Brain microvascular endothelial cell (primary cell): ENCODE measurements around the gene SCFD1.
"Not testable (repeated sequence)": the region's sequence is repeated elsewhere in the genome, so short reads cannot be mapped to it uniquely, and the experiment has no call there.

Experiments used
- DNase-seq: peaks from one replicate; pipeline ENCODE4 v3.0.0-alpha.2; 2020
- H3K27ac ChIP-seq: fragments of 250-450 bp; sonication (Bioruptor Pico); 2 replicates; pipeline ENCODE4 v1.5.1; 2020; ENCODE audit warnings: mild to moderate bottlenecking, moderate library complexity
- H3K27me3 ChIP-seq: fragments of 250-450 bp; sonication (Bioruptor Pico); replicated peaks from 2 replicates; pipeline ENCODE4 v1.5.1; 2020; ENCODE audit warnings: mild to moderate bottlenecking
- H3K36me3 ChIP-seq: fragments of 250-450 bp; sonication (Bioruptor Pico); replicated peaks from 2 replicates; pipeline ENCODE4 v1.5.1; 2020; ENCODE audit warnings: mild to moderate bottlenecking
- H3K4me3 ChIP-seq: 2 replicates; pipeline ENCODE4 v1.5.1; 2011; ENCODE audit warnings: low read depth, mild to moderate bottlenecking, control low read depth, low read length, moderate library complexity
- in situ Hi-C: cut with HindIII; loops from 2 replicates; pipeline ENCODE4 v1.10.0; 2017; ENCODE audit warnings: low sequenced_read_pairs, low pct_ligation_motif_present
- TF ChIP-seq, protein P1 (sequence below): IDR thresholded peaks from 2 replicates; pipeline ENCODE4 v1.5.1; 2011; ENCODE audit warnings: low read depth, mild to moderate bottlenecking, moderate library complexity, low read length, control low read depth, inconsistent platforms; ENCODE audit errors: missing control alignments

The SCFD1 gene

DNA sequence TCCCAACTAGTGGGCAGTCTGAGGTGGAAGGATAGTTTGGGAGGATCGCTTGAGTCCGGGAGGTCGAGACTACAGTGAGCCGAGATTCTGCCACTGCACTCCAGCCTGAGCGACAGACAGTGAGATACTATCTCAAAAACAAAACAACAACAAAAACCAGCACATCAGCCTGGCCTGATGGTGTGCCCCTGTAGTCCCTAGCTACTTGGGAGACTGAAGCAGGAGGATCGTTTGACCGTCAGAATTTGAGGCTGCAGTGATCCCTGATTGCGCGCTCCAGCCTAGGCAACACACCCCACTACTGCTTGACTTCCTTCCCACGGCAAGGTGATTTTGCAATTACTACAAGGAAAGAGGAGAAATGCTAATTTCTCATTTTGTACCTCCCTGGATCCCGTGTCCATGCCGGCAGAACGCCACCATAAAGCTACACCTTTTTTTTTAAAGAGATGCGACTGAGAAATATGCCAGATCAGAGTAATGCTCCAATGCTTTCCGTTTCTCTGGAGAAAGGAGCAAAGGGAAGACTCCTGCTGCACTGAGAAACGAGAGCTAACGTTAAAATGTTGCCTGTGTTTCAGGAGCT is 672 bp upstream of the SCFD1 start:
- TF ChIP-seq, protein P1, sequence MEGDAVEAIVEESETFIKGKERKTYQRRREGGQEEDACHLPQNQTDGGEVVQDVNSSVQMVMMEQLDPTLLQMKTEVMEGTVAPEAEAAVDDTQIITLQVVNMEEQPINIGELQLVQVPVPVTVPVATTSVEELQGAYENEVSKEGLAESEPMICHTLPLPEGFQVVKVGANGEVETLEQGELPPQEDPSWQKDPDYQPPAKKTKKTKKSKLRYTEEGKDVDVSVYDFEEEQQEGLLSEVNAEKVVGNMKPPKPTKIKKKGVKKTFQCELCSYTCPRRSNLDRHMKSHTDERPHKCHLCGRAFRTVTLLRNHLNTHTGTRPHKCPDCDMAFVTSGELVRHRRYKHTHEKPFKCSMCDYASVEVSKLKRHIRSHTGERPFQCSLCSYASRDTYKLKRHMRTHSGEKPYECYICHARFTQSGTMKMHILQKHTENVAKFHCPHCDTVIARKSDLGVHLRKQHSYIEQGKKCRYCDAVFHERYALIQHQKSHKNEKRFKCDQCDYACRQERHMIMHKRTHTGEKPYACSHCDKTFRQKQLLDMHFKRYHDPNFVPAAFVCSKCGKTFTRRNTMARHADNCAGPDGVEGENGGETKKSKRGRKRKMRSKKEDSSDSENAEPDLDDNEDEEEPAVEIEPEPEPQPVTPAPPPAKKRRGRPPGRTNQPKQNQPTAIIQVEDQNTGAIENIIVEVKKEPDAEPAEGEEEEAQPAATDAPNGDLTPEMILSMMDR, result no peak
- H3K27me3 ChIP-seq, result no peaks in the 10 kb centered on the region
- H3K27ac ChIP-seq, result peak overlapping the region; percentile 86
- H3K4me3 ChIP-seq, result peak overlapping the region; percentile 78
- DNase-seq, result no peak
- in situ Hi-C loops, result no loop called here
- no peaks in the 10 kb centered on the region for H3K36me3 ChIP-seq

DNA sequence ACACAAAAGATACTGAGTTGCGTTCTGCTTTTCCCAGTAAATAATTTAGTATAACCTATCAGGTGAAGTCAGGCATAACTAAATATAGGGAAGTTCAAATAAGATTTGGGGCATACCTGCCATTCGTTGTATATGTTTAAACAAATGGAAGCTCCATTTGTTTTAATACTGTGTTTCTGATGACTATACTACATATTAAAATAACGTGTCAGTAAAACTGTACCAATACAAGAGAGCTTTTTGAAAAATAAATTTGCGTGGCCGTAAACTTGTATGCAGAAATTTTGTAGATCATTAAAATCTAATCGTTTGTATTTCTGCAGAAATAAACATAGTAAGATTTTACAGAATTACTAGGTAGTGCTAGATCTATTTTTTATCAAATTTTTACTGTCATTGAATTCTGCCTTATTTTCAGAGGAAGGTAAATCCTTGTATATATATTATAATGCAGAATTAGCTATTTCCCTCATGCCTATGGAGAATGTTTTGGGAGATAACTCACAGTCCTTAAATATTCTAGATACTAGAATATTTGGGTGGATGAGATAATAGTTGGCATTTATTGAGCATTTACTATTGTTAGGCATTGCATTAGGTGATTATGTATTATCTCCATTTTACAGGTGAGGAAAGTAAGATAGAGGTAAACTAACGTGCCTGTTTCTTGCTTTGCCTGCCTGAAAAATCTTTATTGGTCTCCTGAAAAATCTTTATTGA is 1.5 kb downstream of the SCFD1 start:
- in situ Hi-C loops, result no loop called here
- no peak overlapping the region for H3K27ac ChIP-seq

DNA sequence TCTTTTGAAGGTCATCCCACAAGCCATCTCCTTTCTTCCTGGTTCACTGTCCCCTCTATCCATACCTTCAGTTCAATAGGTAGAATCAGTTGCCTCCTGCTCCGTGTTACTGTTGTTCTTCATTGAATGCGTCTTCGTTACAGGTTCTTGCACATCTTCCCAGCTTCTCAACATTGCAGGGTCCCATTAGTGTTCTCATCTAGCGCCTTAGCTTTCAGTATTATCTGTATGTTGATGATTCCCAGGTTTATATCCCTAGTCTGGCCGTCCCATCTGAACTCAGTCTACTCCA is 2.0 kb downstream of the SCFD1 start:
- in situ Hi-C loops, result no loop called here
- H3K4me3 ChIP-seq, result no peak overlapping the region
- no peaks in the 10 kb centered on the region for H3K27me3 ChIP-seq
- no peaks in the 10 kb centered on the region for H3K36me3 ChIP-seq
- H3K27ac ChIP-seq, result no peak overlapping the region
- TF ChIP-seq, protein P1, result no peak
- DNase-seq, result no peak

More for the DNA sequence above, 1.5 kb downstream of the SCFD1 start:
- H3K27me3 ChIP-seq, result no peaks in the 10 kb centered on the region
- DNase-seq, result no peak
- H3K4me3 ChIP-seq, result peak overlapping the region; percentile 78
- no peaks in the 10 kb centered on the region for H3K36me3 ChIP-seq
- TF ChIP-seq, protein P1, result no peak

GRCh38 chr14:30625533-30625932 is 3.4 kb downstream of the SCFD1 start:
- no peak overlapping the region for H3K4me3 ChIP-seq
- no peak for DNase-seq
- no peaks in the 10 kb centered on the region for H3K27me3 ChIP-seq
- peaks cover 2% of the 10 kb centered on the region for H3K36me3 ChIP-seq
- H3K27ac ChIP-seq, result no peak overlapping the region
- TF ChIP-seq, protein P1, result no peak
- in situ Hi-C loops, result no loop called here

GRCh38 chr14:30629432-30629831 is 7.3 kb downstream of the SCFD1 start:
- H3K4me3 ChIP-seq, DNase-seq, in situ Hi-C loops, H3K27ac ChIP-seq, H3K27me3 ChIP-seq: not testable (repeated sequence)
- H3K36me3 ChIP-seq, result peaks cover 17% of the 10 kb centered on the region

DNA sequence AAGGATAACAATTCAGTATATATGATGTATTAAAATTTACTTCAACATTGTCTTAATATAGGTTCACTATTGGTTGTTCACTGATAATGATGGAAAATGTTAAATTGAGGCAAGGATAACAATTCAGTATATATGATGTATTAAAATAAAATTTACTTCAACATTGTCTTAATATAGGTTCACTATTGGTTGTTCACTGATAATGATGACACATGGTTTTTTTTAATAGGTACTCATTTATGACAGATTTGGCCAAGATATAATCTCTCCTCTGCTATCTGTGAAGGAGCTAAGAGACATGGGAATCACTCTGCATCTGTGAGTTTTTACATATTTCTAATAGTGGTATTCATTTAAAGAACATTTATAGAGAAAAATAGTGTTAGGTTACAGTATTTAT is 8.1 kb downstream of the SCFD1 start:
- no peak for DNase-seq
- H3K27me3 ChIP-seq, result no peaks in the 10 kb centered on the region
- TF ChIP-seq, protein P1, result no peak
- H3K27ac ChIP-seq, result no peak overlapping the region
- in situ Hi-C loops, result no loop called here
- H3K4me3 ChIP-seq, result no peak overlapping the region
- peaks cover 25% of the 10 kb centered on the region for H3K36me3 ChIP-seq
